Measurements from ENCODE around the gene SIK2. TPM values are rescaled to one million over a fixed set of nuclear protein-coding genes. Genes with fewer than 3 reads are reported as not detected.

The SIK2 gene
- total and polyA plus RNA-seq, 3 experiments from 2014 or later, result 0.48 to 10.3 (median 8.8) TPM

- H3K27me3 ChIP-seq (ENCODE audit: insufficient read depth, low read length, poor library complexity, severe bottlenecking), result no peaks in the 10 kb centered on the region
- no peaks in the 10 kb centered on the region for H3K4me1 ChIP-seq (ENCODE audit: insufficient read depth, low read length)
- peaks cover 27% of the 10 kb centered on the region for H3K36me3 ChIP-seq (ENCODE audit: insufficient read depth, low read length)
- ChIA-PET CTCF (no interaction called here), POLR2A (no interaction called here)
- no peaks in the 10 kb centered on the region for H3K9me3 ChIP-seq (ENCODE audit: low read length)
- Mint-ChIP-seq H3K4me3 (no peak overlapping the region), H3K27me3 (no peaks in the 10 kb centered on the region), H3K36me3 (peaks cover 4 to 79% (median 23%) of the 10 kb centered on the region in 3 donors), H3K4me1 (peaks cover 0 to 15% (median 0%) of the 10 kb centered on the region in 3 donors), H3K9me3 (no peaks in the 10 kb centered on the region), H3K27ac (peak overlapping the region in 1 of 8 donors; percentile 14)
- no peak overlapping the region for H3K4me3 ChIP-seq (ENCODE audit: low read length)
- H3K27ac ChIP-seq (ENCODE audit: low read depth, low read length), result no peak overlapping the region
- no peak for DNase-seq
These were observed 137.1 kb downstream of the SIK2 start for GRCh38 chr11:111739299-111739698.

GRCh38 chr11:111741751-111742150, 139.5 kb downstream of the SIK2 start:
- H3K4me1 ChIP-seq (ENCODE audit: insufficient read depth, low read length), result no peaks in the 10 kb centered on the region
- H3K4me3 Mint-ChIP-seq, result no peak overlapping the region
- CTCF ChIA-PET, result no interaction called here
- no peak overlapping the region for H3K27ac ChIP-seq (ENCODE audit: low read depth, low read length)
- no peaks in the 10 kb centered on the region for H3K27me3 ChIP-seq (ENCODE audit: insufficient read depth, low read length, poor library complexity, severe bottlenecking)
- no peaks in the 10 kb centered on the region for H3K27me3 Mint-ChIP-seq
- peak overlapping the region in 1 of 8 donors; percentile 2 for H3K27ac Mint-ChIP-seq
- peaks cover 0 to 11% (median under 1%) of the 10 kb centered on the region in 3 donors for H3K4me1 Mint-ChIP-seq
- no peak overlapping the region for H3K4me3 ChIP-seq (ENCODE audit: low read length)
- peaks cover 16 to 87% (median 36%) of the 10 kb centered on the region in 3 donors for H3K36me3 Mint-ChIP-seq
- peaks cover 36% of the 10 kb centered on the region for H3K36me3 ChIP-seq (ENCODE audit: insufficient read depth, low read length)
- no peaks in the 10 kb centered on the region for H3K9me3 ChIP-seq (ENCODE audit: low read length)
- H3K9me3 Mint-ChIP-seq, result no peaks in the 10 kb centered on the region
- POLR2A ChIA-PET, result no interaction called here
- DNase-seq, result no peak

- ChIA-PET CTCF (no interaction called here), POLR2A (no interaction called here)
- Mint-ChIP-seq H3K36me3 (peaks cover 27 to 91% (median 38%) of the 10 kb centered on the region in 3 donors), H3K9me3 (no peaks in the 10 kb centered on the region), H3K4me1 (peaks cover 2 to 13% (median 9%) of the 10 kb centered on the region in 3 donors), H3K27ac (peak overlapping the region in 1 of 8 donors; percentile 9), H3K27me3 (no peaks in the 10 kb centered on the region), H3K4me3 (no peak overlapping the region)
- Histone ChIP-seq H3K9me3 (ENCODE audit: low read length) (no peaks in the 10 kb centered on the region), H3K36me3 (ENCODE audit: insufficient read depth, low read length) (peaks cover 44% of the 10 kb centered on the region), H3K4me1 (ENCODE audit: insufficient read depth, low read length) (no peaks in the 10 kb centered on the region), H3K27me3 (ENCODE audit: insufficient read depth, low read length, poor library complexity, severe bottlenecking) (no peaks in the 10 kb centered on the region), H3K27ac (ENCODE audit: low read depth, low read length) (no peak overlapping the region), H3K4me3 (ENCODE audit: low read length) (no peak overlapping the region)
- no peak for DNase-seq
These were observed 141.5 kb downstream of the SIK2 start for GRCh38 chr11:111743700-111744099.

- H3K27me3 Mint-ChIP-seq, result no peaks in the 10 kb centered on the region
- Histone ChIP-seq H3K36me3 (ENCODE audit: insufficient read depth, low read length) (peaks cover 42% of the 10 kb centered on the region), H3K4me3 (ENCODE audit: low read length) (no peak overlapping the region), H3K9me3 (ENCODE audit: low read length) (no peaks in the 10 kb centered on the region), H3K4me1 (ENCODE audit: insufficient read depth, low read length) (no peaks in the 10 kb centered on the region), H3K27ac (ENCODE audit: low read depth, low read length) (no peak overlapping the region), H3K27me3 (ENCODE audit: insufficient read depth, low read length, poor library complexity, severe bottlenecking) (no peaks in the 10 kb centered on the region)
- POLR2A ChIA-PET, result no interaction called here
- H3K9me3 Mint-ChIP-seq, result no peaks in the 10 kb centered on the region
- H3K4me3 Mint-ChIP-seq, result no peak overlapping the region
- peaks cover 27 to 91% (median 35%) of the 10 kb centered on the region in 3 donors for H3K36me3 Mint-ChIP-seq
- DNase-seq, result no peak
- CTCF ChIA-PET, result interaction anchor here (1.5 kb wide), 1 partner anchor 96 kb away, joined by 3 read pairs; no protein-coding TSS in a partner anchor
- peaks cover 2 to 9% (median 9%) of the 10 kb centered on the region in 3 donors for H3K4me1 Mint-ChIP-seq
- no peak overlapping the region for H3K27ac Mint-ChIP-seq
These were observed 143.7 kb downstream of the SIK2 start for GRCh38 chr11:111745719-111746504.

- POLR2A ChIA-PET, result interaction anchor here (0.8 kb wide), 1 partner anchor 18 kb away, joined by 3 read pairs; the partner anchor contains the start of gene PPP2R1B
- peaks cover 36% of the 10 kb centered on the region for H3K36me3 ChIP-seq (ENCODE audit: insufficient read depth, low read length)
- H3K4me3 ChIP-seq (ENCODE audit: low read length), result no peak overlapping the region
- no peak overlapping the region for H3K27ac ChIP-seq (ENCODE audit: low read depth, low read length)
- no peaks in the 10 kb centered on the region for H3K27me3 Mint-ChIP-seq
- no peaks in the 10 kb centered on the region for H3K9me3 ChIP-seq (ENCODE audit: low read length)
- no peak overlapping the region for H3K4me3 Mint-ChIP-seq
- CTCF ChIA-PET, result interaction anchor here (1.4 kb wide), 1 partner anchor 8 kb away, joined by 6 read pairs; no protein-coding TSS in a partner anchor
- no peak for DNase-seq
- peaks cover 2 to 9% (median 3%) of the 10 kb centered on the region in 3 donors for H3K4me1 Mint-ChIP-seq
- no peaks in the 10 kb centered on the region for H3K4me1 ChIP-seq (ENCODE audit: insufficient read depth, low read length)
- H3K9me3 Mint-ChIP-seq, result no peaks in the 10 kb centered on the region
- peak overlapping the region in 4 of 8 donors; percentile 16 to 66 (median 31) for H3K27ac Mint-ChIP-seq
- H3K36me3 Mint-ChIP-seq, result peaks cover 23 to 92% (median 29%) of the 10 kb centered on the region in 3 donors
- no peaks in the 10 kb centered on the region for H3K27me3 ChIP-seq (ENCODE audit: insufficient read depth, low read length, poor library complexity, severe bottlenecking)
These were observed 146.0 kb downstream of the SIK2 start for GRCh38 chr11:111748035-111748804.

- no peaks in the 10 kb centered on the region for H3K9me3 Mint-ChIP-seq
- H3K4me3 Mint-ChIP-seq, result no peak overlapping the region
- Histone ChIP-seq H3K9me3 (ENCODE audit: low read length) (no peaks in the 10 kb centered on the region), H3K4me3 (ENCODE audit: low read length) (no peak overlapping the region), H3K27ac (ENCODE audit: low read depth, low read length) (no peak overlapping the region), H3K27me3 (ENCODE audit: insufficient read depth, low read length, poor library complexity, severe bottlenecking) (no peaks in the 10 kb centered on the region), H3K36me3 (ENCODE audit: insufficient read depth, low read length) (peaks cover 36% of the 10 kb centered on the region), H3K4me1 (ENCODE audit: insufficient read depth, low read length) (no peaks in the 10 kb centered on the region)
- no peaks in the 10 kb centered on the region for H3K27me3 Mint-ChIP-seq
- ChIA-PET POLR2A (interaction anchor here (0.6 kb wide), 1 partner anchor 20 kb away, joined by 11 read pairs; no protein-coding TSS in a partner anchor), CTCF (no interaction called here)
- H3K36me3 Mint-ChIP-seq, result peaks cover 23 to 92% (median 24%) of the 10 kb centered on the region in 3 donors
- H3K27ac Mint-ChIP-seq, result no peak overlapping the region
- peaks cover 2 to 9% (median 3%) of the 10 kb centered on the region in 3 donors for H3K4me1 Mint-ChIP-seq
- no peak for DNase-seq
These were observed 147.4 kb downstream of the SIK2 start for GRCh38 chr11:111749646-111750045.

GRCh38 chr11:111756097-111756496, 153.8 kb downstream of the SIK2 start:
- POLR2A ChIA-PET, result no interaction called here
- H3K9me3 Mint-ChIP-seq, result no peaks in the 10 kb centered on the region
- peaks cover 0 to 85% (median 20%) of the 10 kb centered on the region in 3 donors for H3K36me3 Mint-ChIP-seq
- no peak overlapping the region for H3K27ac Mint-ChIP-seq
- DNase-seq, result no peak
- H3K27me3 Mint-ChIP-seq, result no peaks in the 10 kb centered on the region
- CTCF ChIA-PET, result interaction anchor here (1.3 to 1.5 kb wide), 2 partner anchors 9 to 12 kb away, joined by 3 to 6 read pairs; no protein-coding TSS in a partner anchor
- Histone ChIP-seq H3K27ac (ENCODE audit: low read depth, low read length) (no peak overlapping the region), H3K4me3 (ENCODE audit: low read length) (no peak overlapping the region), H3K36me3 (ENCODE audit: insufficient read depth, low read length) (peaks cover 45% of the 10 kb centered on the region), H3K4me1 (ENCODE audit: insufficient read depth, low read length) (no peaks in the 10 kb centered on the region), H3K27me3 (ENCODE audit: insufficient read depth, low read length, poor library complexity, severe bottlenecking) (no peaks in the 10 kb centered on the region), H3K9me3 (ENCODE audit: low read length) (no peaks in the 10 kb centered on the region)
- no peak overlapping the region for H3K4me3 Mint-ChIP-seq
- peaks cover 3 to 7% (median 5%) of the 10 kb centered on the region in 3 donors for H3K4me1 Mint-ChIP-seq
